Gastroesophageal sphincter (tissue), 3 donors: ENCODE measurements around the gene SEC14L2.

Experiments used
- POLR2A ChIP-seq, 2 donors: fragments of 450-650 bp; IDR thresholded peaks; one replicate each; pipeline ENCODE4 v1.6.1; 2017; ENCODE audit warnings: antibody characterized with exemption in 2 of 2, mild to moderate bottlenecking in 2 of 2, moderate library complexity in 1 of 2
- POLR2AphosphoS5 ChIP-seq: sonication (generic); formaldehyde crosslinking; IDR thresholded peaks from one replicate; pipeline ENCODE4 v1.6.1; 2017; ENCODE audit warnings: antibody characterized with exemption
- TF ChIP-seq, protein P1 (sequence below), 4 experiments: fragments of 200-600 bp in 2 of 4; fragments of 450-650 bp in 2 of 4; sonication (generic) in 1 of 4; IDR thresholded peaks; one replicate each; pipeline ENCODE4 v1.5.1; 2017 to 2019; ENCODE audit warnings: antibody characterized with exemption in 4 of 4, mild to moderate bottlenecking in 2 of 4, moderate library complexity in 2 of 4

DNA sequence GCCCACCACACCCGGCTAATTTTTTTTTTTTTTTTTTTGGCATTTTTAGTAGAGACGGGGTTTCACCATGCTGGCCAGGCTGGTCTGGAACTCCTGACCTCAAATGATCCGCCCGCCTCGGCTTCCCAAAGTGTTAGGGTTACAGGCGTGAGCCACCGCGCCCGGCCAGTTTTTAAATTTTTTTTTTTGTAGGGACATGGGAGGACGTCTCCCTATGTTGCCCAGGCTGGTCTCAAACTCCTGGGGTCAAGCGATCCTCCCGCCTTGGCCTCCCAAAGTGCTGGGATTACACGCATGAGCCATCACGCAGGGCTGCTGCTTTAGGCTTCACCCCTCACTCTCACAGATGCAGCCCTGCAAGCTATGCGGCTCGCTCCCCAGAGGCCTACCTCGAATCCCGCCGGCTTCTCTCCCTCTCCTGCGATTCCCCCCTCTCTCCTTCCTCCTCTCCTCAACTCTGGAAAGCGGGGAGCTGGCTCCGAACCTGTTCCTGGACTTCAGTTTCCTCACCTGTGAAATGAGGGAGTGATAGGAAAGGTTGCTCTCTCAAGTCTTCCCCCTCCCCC, 39.1 kb upstream of the SEC14L2 start:
- TF ChIP-seq POLR2AphosphoS5 (no peak), POLR2A (IDR thresholded peaks at IDR 0.05) (no peak)
- TF ChIP-seq, protein P1, sequence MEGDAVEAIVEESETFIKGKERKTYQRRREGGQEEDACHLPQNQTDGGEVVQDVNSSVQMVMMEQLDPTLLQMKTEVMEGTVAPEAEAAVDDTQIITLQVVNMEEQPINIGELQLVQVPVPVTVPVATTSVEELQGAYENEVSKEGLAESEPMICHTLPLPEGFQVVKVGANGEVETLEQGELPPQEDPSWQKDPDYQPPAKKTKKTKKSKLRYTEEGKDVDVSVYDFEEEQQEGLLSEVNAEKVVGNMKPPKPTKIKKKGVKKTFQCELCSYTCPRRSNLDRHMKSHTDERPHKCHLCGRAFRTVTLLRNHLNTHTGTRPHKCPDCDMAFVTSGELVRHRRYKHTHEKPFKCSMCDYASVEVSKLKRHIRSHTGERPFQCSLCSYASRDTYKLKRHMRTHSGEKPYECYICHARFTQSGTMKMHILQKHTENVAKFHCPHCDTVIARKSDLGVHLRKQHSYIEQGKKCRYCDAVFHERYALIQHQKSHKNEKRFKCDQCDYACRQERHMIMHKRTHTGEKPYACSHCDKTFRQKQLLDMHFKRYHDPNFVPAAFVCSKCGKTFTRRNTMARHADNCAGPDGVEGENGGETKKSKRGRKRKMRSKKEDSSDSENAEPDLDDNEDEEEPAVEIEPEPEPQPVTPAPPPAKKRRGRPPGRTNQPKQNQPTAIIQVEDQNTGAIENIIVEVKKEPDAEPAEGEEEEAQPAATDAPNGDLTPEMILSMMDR (IDR thresholded peaks at IDR 0.05), result no peak
